MM.1S (cell line): Measurements from ENCODE around the gene SAP30BP.

Source experiments
- DNase-seq: peaks from one replicate; pipeline ENCODE4 v3.0.0-alpha.2; 2015
- H2AFZ ChIP-seq: fragments of 300-600 bp; sonication (generic); 2 replicates; pipeline ENCODE4 v1.6.0; 2016; ENCODE audit warnings: antibody characterized with exemption, low read length
- H3F3A ChIP-seq: fragments of 300-600 bp; sonication (generic); 2 replicates; pipeline ENCODE4 v1.6.1; 2016; ENCODE audit warnings: mild to moderate bottlenecking, antibody characterized with exemption, low read length, moderate library complexity, mixed read lengths; ENCODE audit not compliant: insufficient read depth
- H3K27ac ChIP-seq: fragments of 300-600 bp; sonication (generic); 2 replicates; pipeline ENCODE4 v1.5.1; 2016; ENCODE audit warnings: mild to moderate bottlenecking, low read length
- H3K27me3 ChIP-seq: fragments of 300-600 bp; sonication (generic); replicated peaks from 2 replicates; pipeline ENCODE4 v1.6.0; 2016; ENCODE audit warnings: low read length; ENCODE audit not compliant: insufficient read depth
- H3K36me3 ChIP-seq: fragments of 300-600 bp; sonication (generic); replicated peaks from 2 replicates; pipeline ENCODE4 v1.6.1; 2016; ENCODE audit warnings: mild to moderate bottlenecking, low read length, mixed read lengths; ENCODE audit not compliant: insufficient read depth
- H3K4me1 ChIP-seq: fragments of 300-600 bp; sonication (generic); 2 replicates; pipeline ENCODE4 v1.6.1; 2016; ENCODE audit warnings: low read length, mixed read lengths
- H3K4me2 ChIP-seq: fragments of 300-600 bp; sonication (generic); 2 replicates; pipeline ENCODE4 v1.6.0; 2016; ENCODE audit warnings: low read depth, low read length
- H3K4me3 ChIP-seq: fragments of 300-600 bp; sonication (generic); 2 replicates; pipeline ENCODE4 v1.5.1; 2016; ENCODE audit warnings: low read length, mixed read lengths
- H3K79me2 ChIP-seq: fragments of 300-600 bp; sonication (generic); 2 replicates; pipeline ENCODE4 v1.6.1; 2016; ENCODE audit warnings: mixed run types, low read length, mixed read lengths
- H3K9ac ChIP-seq: fragments of 300-600 bp; sonication (generic); 2 replicates; pipeline ENCODE4 v1.6.1; 2016; ENCODE audit warnings: low read length, mixed read lengths
- H3K9me2 ChIP-seq: fragments of 300-600 bp; sonication (generic); replicated peaks from 2 replicates; pipeline ENCODE4 v1.6.1; 2016; ENCODE audit warnings: mild to moderate bottlenecking, low read length, mixed read lengths; ENCODE audit not compliant: insufficient read depth
- H3K9me3 ChIP-seq: fragments of 300-600 bp; sonication (generic); replicated peaks from 2 replicates; pipeline ENCODE4 v1.6.1; 2016; ENCODE audit warnings: mild to moderate bottlenecking, low read length, mixed read lengths; ENCODE audit not compliant: insufficient read depth
- H4K20me1 ChIP-seq: fragments of 300-600 bp; sonication (generic); 2 replicates; pipeline ENCODE4 v1.6.1; 2016; ENCODE audit warnings: mild to moderate bottlenecking, low read length, moderate library complexity, mixed read lengths; ENCODE audit not compliant: insufficient read depth
- EZH2 ChIP-seq: fragments of 300-600 bp; sonication (generic); optimal IDR thresholded peaks from 2 replicates; pipeline ENCODE3; 2017; ENCODE audit warnings: low read depth, mild to moderate bottlenecking, antibody characterized with exemption, low read length, mixed read lengths
- EZH2phosphoT487 ChIP-seq: fragments of 300-600 bp; sonication (generic); IDR thresholded peaks from 2 replicates; pipeline ENCODE4 v1.6.1; 2018; ENCODE audit warnings: antibody characterized with exemption, low read length
- TF ChIP-seq, protein P1 (sequence below): fragments of 300-600 bp; sonication (generic); IDR thresholded peaks from 2 replicates; pipeline ENCODE4 v1.5.1; 2016; ENCODE audit warnings: antibody characterized with exemption, low read length, mixed read lengths

The SAP30BP gene

DNA sequence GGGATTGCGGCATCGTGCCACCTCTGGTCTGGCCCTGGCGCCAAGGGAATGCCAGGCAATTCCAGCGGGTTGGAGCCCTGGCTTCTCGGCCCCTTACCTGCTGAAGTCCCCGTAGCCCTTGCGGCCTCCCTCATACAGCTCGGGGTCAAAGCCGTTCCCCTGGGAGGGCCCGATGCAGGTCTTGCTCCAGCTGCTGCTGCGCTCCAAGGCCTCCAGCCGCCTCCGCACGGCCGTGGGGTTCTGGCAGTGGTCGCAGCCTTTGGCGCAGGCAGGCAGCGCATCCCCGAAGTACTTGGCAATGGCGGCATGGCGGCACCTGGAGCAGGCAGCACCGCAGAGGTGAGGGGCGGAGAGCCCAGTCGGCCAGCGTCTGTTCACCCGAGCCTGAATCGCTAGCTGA lies 35.8 kb upstream of the SAP30BP start:
- Histone ChIP-seq H3K9me2 (no peaks in the 10 kb centered on the region), H3K27ac (no peak overlapping the region), H3K4me2 (no peak overlapping the region), H3K27me3 (no peaks in the 10 kb centered on the region), H3K4me3 (no peak overlapping the region), H3K9ac (no peak overlapping the region), H4K20me1 (no peaks in the 10 kb centered on the region), H3K4me1 (peaks cover 13% of the 10 kb centered on the region), H3K79me2 (no peaks in the 10 kb centered on the region), H3F3A (no peaks in the 10 kb centered on the region), H3K9me3 (no peaks in the 10 kb centered on the region), H3K36me3 (no peaks in the 10 kb centered on the region), H2AFZ (no peak overlapping the region)
- TF ChIP-seq, protein P1, sequence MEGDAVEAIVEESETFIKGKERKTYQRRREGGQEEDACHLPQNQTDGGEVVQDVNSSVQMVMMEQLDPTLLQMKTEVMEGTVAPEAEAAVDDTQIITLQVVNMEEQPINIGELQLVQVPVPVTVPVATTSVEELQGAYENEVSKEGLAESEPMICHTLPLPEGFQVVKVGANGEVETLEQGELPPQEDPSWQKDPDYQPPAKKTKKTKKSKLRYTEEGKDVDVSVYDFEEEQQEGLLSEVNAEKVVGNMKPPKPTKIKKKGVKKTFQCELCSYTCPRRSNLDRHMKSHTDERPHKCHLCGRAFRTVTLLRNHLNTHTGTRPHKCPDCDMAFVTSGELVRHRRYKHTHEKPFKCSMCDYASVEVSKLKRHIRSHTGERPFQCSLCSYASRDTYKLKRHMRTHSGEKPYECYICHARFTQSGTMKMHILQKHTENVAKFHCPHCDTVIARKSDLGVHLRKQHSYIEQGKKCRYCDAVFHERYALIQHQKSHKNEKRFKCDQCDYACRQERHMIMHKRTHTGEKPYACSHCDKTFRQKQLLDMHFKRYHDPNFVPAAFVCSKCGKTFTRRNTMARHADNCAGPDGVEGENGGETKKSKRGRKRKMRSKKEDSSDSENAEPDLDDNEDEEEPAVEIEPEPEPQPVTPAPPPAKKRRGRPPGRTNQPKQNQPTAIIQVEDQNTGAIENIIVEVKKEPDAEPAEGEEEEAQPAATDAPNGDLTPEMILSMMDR: no peak
- TF ChIP-seq EZH2: no peak
- no peak for TF ChIP-seq EZH2phosphoT487
- no peak for DNase-seq

DNA sequence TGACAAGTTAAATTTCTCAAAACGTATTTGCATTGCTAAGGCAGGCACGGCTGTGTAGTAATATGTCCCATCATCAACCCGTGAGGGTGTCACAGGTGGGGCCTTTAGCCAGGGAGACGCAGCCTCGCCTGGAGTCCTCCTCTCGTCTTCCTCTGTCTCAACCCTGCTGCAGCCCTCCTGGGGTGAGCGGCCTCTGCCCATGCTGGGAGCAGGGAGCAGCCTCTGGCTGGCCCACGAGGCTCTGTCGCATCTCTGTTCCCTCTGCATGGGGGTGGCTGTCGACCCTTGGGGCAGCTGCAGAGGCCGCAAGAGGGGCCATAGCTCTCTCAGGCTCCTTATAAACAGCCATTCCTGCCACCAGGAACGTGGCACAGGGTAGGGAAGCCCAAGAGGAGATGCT lies 34.7 kb upstream of the SAP30BP start:
- H3K9me2 ChIP-seq: no peaks in the 10 kb centered on the region
- H4K20me1 ChIP-seq: no peaks in the 10 kb centered on the region
- no peak overlapping the region for H3K9ac ChIP-seq
- H3K9me3 ChIP-seq: no peaks in the 10 kb centered on the region
- DNase-seq: no peak
- H3K79me2 ChIP-seq: no peaks in the 10 kb centered on the region
- H3K4me1 ChIP-seq: peaks cover 13% of the 10 kb centered on the region
- no peak overlapping the region for H3K27ac ChIP-seq
- no peak overlapping the region for H3K4me3 ChIP-seq
- no peaks in the 10 kb centered on the region for H3K36me3 ChIP-seq
- TF ChIP-seq, protein P1: no peak
- TF ChIP-seq EZH2phosphoT487: no peak
- no peak for TF ChIP-seq EZH2
- no peaks in the 10 kb centered on the region for H3F3A ChIP-seq
- H3K27me3 ChIP-seq: no peaks in the 10 kb centered on the region
- no peak overlapping the region for H2AFZ ChIP-seq
- no peak overlapping the region for H3K4me2 ChIP-seq

DNA sequence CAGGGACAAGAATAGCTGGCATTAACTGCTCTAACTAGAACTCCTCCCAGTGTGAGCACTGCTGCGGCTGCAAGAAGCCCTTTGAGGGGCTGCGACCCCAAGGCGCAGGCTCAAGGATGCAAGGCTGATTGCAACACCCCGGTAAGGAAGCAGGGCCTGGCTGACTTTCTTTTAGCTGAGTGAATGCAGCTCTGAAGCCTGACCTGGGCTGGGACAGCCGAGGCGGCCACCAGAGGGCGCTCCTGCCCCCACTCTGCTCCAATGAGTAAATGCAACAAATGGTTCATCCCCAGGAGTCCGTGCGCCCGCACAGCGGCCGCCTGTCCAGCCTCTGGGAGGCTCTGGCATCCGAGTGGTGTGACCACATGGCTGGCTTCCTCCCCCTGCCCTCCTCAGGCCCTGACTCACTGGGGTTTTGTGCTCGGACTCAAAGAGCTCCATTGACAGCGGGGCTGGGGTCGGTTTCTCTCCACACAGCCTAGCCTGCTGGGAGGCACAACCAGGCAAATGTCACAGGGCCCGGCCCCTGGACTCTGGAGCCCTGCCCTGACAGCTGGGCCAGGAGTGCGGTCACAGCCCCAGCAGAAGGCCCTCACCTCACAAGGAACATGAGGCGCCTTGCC lies 34.2 kb upstream of the SAP30BP start, which contains the start of gene SMIM5:
TSS of gene SMIM5 (plus strand) at position 572 of the 623 bp plus-strand sequence. CDS start 6,768 bp downstream, outside the sequence.
- Histone ChIP-seq H3K9ac (peak within 1 kb of the TSS; percentile 49), H3K4me1 (peaks cover 13% of the 10 kb centered on the region), H3K9me3 (no peaks in the 10 kb centered on the region), H3K36me3 (no peaks in the 10 kb centered on the region), H2AFZ (peak within 1 kb of the TSS; percentile 59), H3K27ac (peak within 1 kb of the TSS; percentile 62; the same call in 1 of the 2 replicates), H3K79me2 (no peaks in the 10 kb centered on the region), H3K9me2 (no peaks in the 10 kb centered on the region), H3K27me3 (no peaks in the 10 kb centered on the region), H4K20me1 (no peaks in the 10 kb centered on the region), H3K4me2 (peak within 1 kb of the TSS; percentile 60; the same call in 1 of the 2 replicates), H3K4me3 (no peak within 1 kb of the TSS), H3F3A (no peaks in the 10 kb centered on the region)
- peak; percentile 66 for DNase-seq
- TF ChIP-seq EZH2: no peak
- TF ChIP-seq, protein P1: peak; percentile 94
